ENCODE measurements around the gene PWP1. TPM values are rescaled to one million over a fixed set of nuclear protein-coding genes. Genes with fewer than 3 reads are reported as not detected.

The PWP1 gene
- total and polyA plus RNA-seq, 9 of the 15 experiments (the other 6 are each of a cell fraction or from before 2014, with no cell fraction given): 61.6 to 401 (median 111) TPM

DNA sequence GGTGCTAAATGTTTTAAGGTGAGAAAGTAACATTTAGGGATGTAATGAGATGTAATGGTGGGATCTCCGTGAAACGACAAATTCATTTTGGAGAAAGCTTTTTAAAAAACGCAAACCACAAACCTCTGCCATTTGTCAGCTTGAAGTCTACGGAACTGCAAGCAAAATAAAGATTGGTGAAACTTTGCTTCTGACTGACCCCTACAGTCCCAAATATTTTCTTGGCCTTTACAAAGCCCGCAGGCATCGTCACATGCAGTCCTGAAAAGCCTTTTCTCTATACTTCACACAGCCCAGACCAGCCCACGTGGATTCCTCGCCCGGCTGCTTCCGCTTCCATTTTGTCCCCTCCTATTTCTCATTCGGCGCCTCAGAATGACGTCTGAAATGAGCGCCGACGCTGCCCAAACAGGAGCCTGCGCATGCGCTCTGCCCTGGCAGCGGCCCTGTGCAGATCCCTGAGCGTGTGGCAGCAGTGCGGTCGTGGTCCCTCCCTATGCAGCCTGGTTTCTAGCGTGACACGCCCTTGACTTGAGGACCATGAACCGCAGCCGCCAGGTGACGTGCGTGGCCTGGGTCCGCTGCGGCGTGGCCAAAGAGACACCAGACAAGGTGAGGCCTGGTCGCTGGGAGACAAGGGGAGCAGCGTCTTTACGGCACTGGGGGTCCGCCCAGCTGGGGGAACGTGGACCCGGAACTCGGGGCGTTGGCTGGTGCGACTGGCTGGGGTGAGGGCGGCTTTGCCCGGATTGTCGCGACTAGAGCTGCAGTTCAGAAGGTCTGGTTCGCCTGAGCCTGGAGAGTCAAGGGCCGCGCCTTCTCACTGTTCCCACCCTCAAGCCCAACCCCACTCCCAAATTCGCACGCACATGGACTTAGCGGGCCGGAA, at the start of gene PWP1 (continued):
- TF ChIP-seq GABPA (tag; conservative IDR thresholded peaks at IDR 0.05; ENCODE audit: low read depth) (peak; percentile 73), ZNF76 (CRISPR knock-in tag; IDR thresholded peaks at IDR 0.05; ENCODE audit: borderline replicate concordance) (no peak), NEUROD1 (IDR thresholded peaks at IDR 0.05; ENCODE audit: borderline replicate concordance, low read depth, low read length, partially characterized antibody) (peak; percentile 50), ZSCAN29 (IDR thresholded peaks at IDR 0.05) (no peak), SMAD1 (IDR thresholded peaks at IDR 0.05; ENCODE audit: low read depth, low read length, partially characterized antibody) (no peak), THAP12 (CRISPR knock-in tag; IDR thresholded peaks at IDR 0.05) (peak; percentile 25; the same call in 1 of the 2 replicates), TAF15 (IDR thresholded peaks at IDR 0.05; ENCODE audit: low read depth, low read length) (no peak), SLC30A9 (CRISPR knock-in tag; IDR thresholded peaks at IDR 0.05) (no peak), CBX5 (IDR thresholded peaks at IDR 0.05; ENCODE audit: borderline replicate concordance, low read depth) (no peak), NFE2L1 (tag; IDR thresholded peaks at IDR 0.05; ENCODE audit: borderline replicate concordance, low read depth) (no peak), MCM3 (IDR thresholded peaks at IDR 0.05) (no peak), FUS (optimal IDR thresholded peaks at IDR 0.05; ENCODE audit: low read depth, low read length) (no peak), AFF4 (CRISPR knock-in tag; IDR thresholded peaks at IDR 0.05) (no peak), DACH1 (IDR thresholded peaks at IDR 0.05; ENCODE audit: partially characterized antibody) (no peak), KLF13 (tag; IDR thresholded peaks at IDR 0.05; ENCODE audit: borderline replicate concordance, low read depth) (no peak; the same call in none of the 2 replicates), HEY1 (CRISPR knock-in tag; IDR thresholded peaks at IDR 0.05; ENCODE audit: borderline replicate concordance) (0 out of 2 replicates have a peak, but pooled peaks have one; percentile 5), SAFB2 (IDR thresholded peaks at IDR 0.05; ENCODE audit: borderline replicate concordance, low read depth, low read length, severe bottlenecking) (no peak), POLR3A (IDR thresholded peaks at IDR 0.05; ENCODE audit: borderline replicate concordance, extremely low read depth, insufficient read depth, insufficient read length) (no peak), ARHGAP35 (IDR thresholded peaks at IDR 0.05; ENCODE audit: partially characterized antibody) (no peak), CGGBP1 (CRISPR knock-in tag; IDR thresholded peaks at IDR 0.05) (no peak), ETV1 (tag; conservative IDR thresholded peaks at IDR 0.05; ENCODE audit: low read depth) (peak; percentile 65)
